B cell (primary cell): ENCODE results near the gene STIL. TPM values are rescaled to one million over a fixed set of nuclear protein-coding genes. Genes with fewer than 3 reads are reported as not detected.

Experiments used
- ATAC-seq: fragments of 200-7000 bp; cut with Tn5 transposase; one replicate; pipeline ENCODE4 v1.10.0; 2021; ENCODE audit warnings: low read depth, mild to moderate bottlenecking, moderate number of reproducible peaks, moderate library complexity
- CTCF ChIA-PET: fragments of 350-600 bp; sonication (Branson Sonifier 250); formaldehyde crosslinking; loops from one replicate; lab custom pipeline; 2021; ENCODE audit warnings: antibody characterized with exemption, inconsistent platforms; lab: Charles Lee
- POLR2A ChIA-PET: fragments of 350-600 bp; sonication (Branson Sonifier 250); formaldehyde crosslinking; loops from one replicate; lab custom pipeline; 2021; ENCODE audit warnings: antibody characterized with exemption; lab: Charles Lee
- DNase-seq: peaks from one replicate; pipeline ENCODE4 v3.0.0; 2013
- H2AFZ ChIP-seq: 2 replicates; pipeline ENCODE4 v1.6.1; 2012; ENCODE audit warnings: mild to moderate bottlenecking, low read depth, low read length; ENCODE audit not compliant: insufficient read depth, poor library complexity, severe bottlenecking
- H3K27ac ChIP-seq, 2 donors: 1 replicate in 1 of 2; 2 replicates in 1 of 2; pipeline ENCODE4 v1.5.1; 2012 to 2013; ENCODE audit warnings: low read length in 2 of 2, mild to moderate bottlenecking in 2 of 2, moderate library complexity in 1 of 2
- H3K27me3 ChIP-seq, 4 experiments: fragments of 200-600 bp in 1 of 4; sonication (generic) in 1 of 4; replicated peaks in 1 of 4; 1 replicate in 2 of 4; 2 replicates in 2 of 4; pipeline versions ENCODE4 v1.6.1 to v1.7.0; 2013 to 2016; ENCODE audit warnings: low read length in 3 of 4, mild to moderate bottlenecking in 2 of 4, mixed read lengths in 1 of 4, moderate library complexity in 1 of 4; ENCODE audit not compliant: insufficient read depth in 4 of 4, control insufficient read depth in 3 of 4; ENCODE audit errors: control extremely low read depth in 1 of 4
- H3K36me3 ChIP-seq, 2 experiments: replicated peaks in 1 of 2; 1 replicate in 1 of 2; 2 replicates in 1 of 2; pipeline versions ENCODE4 v1.6.1 to v1.7.1; 2013; ENCODE audit warnings: low read length in 1 of 2; ENCODE audit not compliant: insufficient read depth in 2 of 2, control insufficient read depth in 1 of 2; ENCODE audit errors: control extremely low read depth in 1 of 2, extremely low read depth in 1 of 2
- H3K4me1 ChIP-seq, 2 donors: fragments of 200-600 bp in 1 of 2; sonication (generic) in 1 of 2; 1 replicate in 1 of 2; 2 replicates in 1 of 2; pipeline versions ENCODE4 v1.5.1 to v1.6.1; 2013 to 2017; ENCODE audit warnings: low read length in 2 of 2; ENCODE audit not compliant: control insufficient read depth in 2 of 2, insufficient read depth in 2 of 2
- H3K4me2 ChIP-seq: replicated peaks from 2 replicates; pipeline ENCODE3; 2012; ENCODE audit warnings: mild to moderate bottlenecking, low read depth, low read length; ENCODE audit not compliant: poor library complexity, severe bottlenecking
- H3K4me3 ChIP-seq, 5 experiments: fragments of 200-600 bp in 1 of 5; sonication (generic) in 1 of 5; 1 replicate in 3 of 5; 2 replicates in 2 of 5; pipeline versions ENCODE4 v1.5.1 to v1.7.0; 2011 to 2016; ENCODE audit warnings: low read length in 4 of 5, mild to moderate bottlenecking in 4 of 5, low read depth in 2 of 5, control low read depth in 1 of 5, moderate library complexity in 1 of 5; ENCODE audit not compliant: insufficient read depth in 1 of 5; ENCODE audit errors: control extremely low read depth in 1 of 5, extremely low read depth in 1 of 5
- H3K79me2 ChIP-seq: fragments of 200-600 bp; sonication (generic); one replicate; pipeline ENCODE4 v1.6.0; 2016; ENCODE audit warnings: low read length; ENCODE audit not compliant: control insufficient read depth, insufficient read depth
- H3K9ac ChIP-seq: fragments of 200-600 bp; sonication (generic); 2 replicates; pipeline ENCODE4 v1.6.1; 2017; ENCODE audit warnings: mild to moderate bottlenecking, low read length, moderate library complexity
- H3K9me3 ChIP-seq, 3 donors: one replicate each; pipeline versions ENCODE4 v1.6.1 to v1.7.1; 2013; ENCODE audit warnings: low read length in 2 of 3; ENCODE audit not compliant: control insufficient read depth in 2 of 3, insufficient read depth in 1 of 3; ENCODE audit errors: control extremely low read depth in 1 of 3
- H4K20me1 ChIP-seq: 2 replicates; pipeline ENCODE4 v1.6.0; 2012; ENCODE audit warnings: mild to moderate bottlenecking, low read length; ENCODE audit not compliant: insufficient read depth, control insufficient read depth, poor library complexity, severe bottlenecking
- H3K27ac Mint-ChIP-seq: one replicate; pipeline ENCODE4 v1.8.0; 2021; ENCODE audit warnings: mixed read lengths
- H3K27me3 Mint-ChIP-seq: one replicate; pipeline ENCODE4 v1.8.0; 2021; ENCODE audit warnings: mixed read lengths
- H3K4me1 Mint-ChIP-seq: one replicate; pipeline ENCODE4 v1.8.0; 2021; ENCODE audit warnings: mixed read lengths
- H3K4me3 Mint-ChIP-seq: one replicate; pipeline ENCODE4 v1.8.0; 2021; ENCODE audit warnings: mixed read lengths
- H3K9me3 Mint-ChIP-seq: one replicate; pipeline ENCODE4 v1.8.0; 2022; ENCODE audit warnings: mixed read lengths; ENCODE audit not compliant: insufficient read depth
- CTCF ChIP-seq: fragments of 200-600 bp; IDR thresholded peaks from one replicate; pipeline ENCODE4 v1.8.0; 2022; ENCODE audit warnings: antibody characterized with exemption, mild to moderate bottlenecking
- EZH2 ChIP-seq: IDR thresholded peaks from 2 replicates; pipeline ENCODE4 v1.6.1; 2012; ENCODE audit warnings: borderline replicate concordance, low read depth, mild to moderate bottlenecking, moderate library complexity, low read length; ENCODE audit not compliant: insufficient read depth, poor library complexity, severe bottlenecking
- WGBS: methylation state at CpG from one replicate; pipeline ENCODE4 v1.1.5; 2013; ENCODE audit warnings: missing lambda C conversion rate; ENCODE audit not compliant: insufficient coverage; 5-methylcytosine and 5-hydroxymethylcytosine counted together
- intact Hi-C: fragments of 100-400 bp; cut with micrococcal nuclease; formaldehyde crosslinking; loops from one replicate; pipeline ENCODE4 v1.10.0; 2022
- polyA plus RNA-seq: library from polyadenylated mRNA; depleted of rRNA; stranded (reverse); fragments of >200 nt; gene quantifications from 2 replicates; pipeline ENCODE4 v1.2.3, GENCODE V29; 2012
- total RNA-seq, 2 donors: library from RNA; stranded (reverse); fragments of 120-200 nt in 1 of 2; gene quantifications; 1 replicate in 1 of 2; 2 replicates in 1 of 2; pipeline versions ENCODE4 v1.2.3 to v1.2.4, GENCODE V29; 2013 to 2022

Gene STIL
- total and polyA plus RNA-seq, 2 donors (not counting 1 experiment from before 2014, with no cell fraction given) = 0.79 to 1.8 TPM

- Histone ChIP-seq H4K20me1 (no peaks in the 10 kb centered on the region), H3K9ac (no peak overlapping the region)
- POLR2A ChIA-PET = no interaction called here
These were observed 98.2 kb downstream of the STIL start for GRCh38 chr1:47215713-47216112.

GRCh38 chr1:47214549-47214948, 99.4 kb downstream of the STIL start:
- Mint-ChIP-seq H3K4me1 (no peaks in the 10 kb centered on the region), H3K27ac (no peak overlapping the region), H3K27me3 (peaks cover 10% of the 10 kb centered on the region), H3K9me3 (no peaks in the 10 kb centered on the region), H3K4me3 (no peak overlapping the region)
- Histone ChIP-seq H4K20me1 (no peaks in the 10 kb centered on the region), H3K27me3 (peaks cover 0 to 2% (median 0%) of the 10 kb centered on the region in 4 experiments), H3K27ac (no peak overlapping the region), H3K4me1 (no peaks in the 10 kb centered on the region), H3K9me3 (no peaks in the 10 kb centered on the region), H3K79me2 (no peaks in the 10 kb centered on the region), H3K4me2 (no peak overlapping the region), H2AFZ (no peak overlapping the region), H3K36me3 (no peaks in the 10 kb centered on the region), H3K4me3 (no peak overlapping the region), H3K9ac (no peak overlapping the region)
- WGBS = 35% methylated on average over 3 of the region's 3 CpGs
- ChIA-PET POLR2A (no interaction called here), CTCF (no interaction called here)
- no peak for DNase-seq
- no peak for ATAC-seq
- intact Hi-C loops = no loop called here
- TF ChIP-seq EZH2 = no peak
- no peak for TF ChIP-seq CTCF

More at GRCh38 chr1:47215713-47216112, 98.2 kb downstream of the STIL start:
- Histone ChIP-seq H3K4me2 (no peak overlapping the region), H3K36me3 (no peaks in the 10 kb centered on the region), H3K27ac (no peak overlapping the region), H3K79me2 (no peaks in the 10 kb centered on the region), H3K9me3 (no peaks in the 10 kb centered on the region), H3K27me3 (peaks cover 0 to 3% (median 0%) of the 10 kb centered on the region in 4 experiments), H2AFZ (no peak overlapping the region), H3K4me1 (no peaks in the 10 kb centered on the region), H3K4me3 (no peak overlapping the region)
- Mint-ChIP-seq H3K4me1 (no peaks in the 10 kb centered on the region), H3K27me3 (peaks cover 2% of the 10 kb centered on the region), H3K4me3 (no peak overlapping the region), H3K27ac (no peak overlapping the region), H3K9me3 (no peaks in the 10 kb centered on the region)
- TF ChIP-seq EZH2 (no peak), CTCF (no peak)
- intact Hi-C loops = no loop called here
- WGBS = 83% methylated on average over 4 of the region's 4 CpGs
- ATAC-seq (no peak), DNase-seq (no peak)
- CTCF ChIA-PET = no interaction called here
